ENCODE results near the gene RMDN3.

Gene RMDN3

GRCh38 chr15:40721701-40722100 is 33.4 kb downstream of the RMDN3 start:
- Mint-ChIP-seq H3K36me3 (ENCODE audit: low read depth) (peaks cover 35% of the 10 kb centered on the region), H3K27ac (no peak overlapping the region), H3K4me3 (no peak overlapping the region), H3K4me1 (ENCODE audit: low read depth) (peaks cover 6% of the 10 kb centered on the region), H3K27me3 (ENCODE audit: low read depth) (no peaks in the 10 kb centered on the region), H3K9me3 (no peaks in the 10 kb centered on the region)
- DNase-seq (ENCODE audit: low spot score): no peak

GRCh38 chr15:40716165-40716564 is 38.9 kb downstream of the RMDN3 start:
- Mint-ChIP-seq H3K27ac (no peak overlapping the region), H3K9me3 (no peaks in the 10 kb centered on the region), H3K27me3 (ENCODE audit: low read depth) (no peaks in the 10 kb centered on the region), H3K36me3 (ENCODE audit: low read depth) (peaks cover 44% of the 10 kb centered on the region), H3K4me1 (ENCODE audit: low read depth) (no peaks in the 10 kb centered on the region), H3K4me3 (no peak overlapping the region)
- no peak for DNase-seq (ENCODE audit: low spot score)

GRCh38 chr15:40714144-40714543 is 40.9 kb downstream of the RMDN3 start:
- Mint-ChIP-seq H3K9me3 (no peaks in the 10 kb centered on the region), H3K27ac (no peak overlapping the region), H3K36me3 (ENCODE audit: low read depth) (peaks cover 46% of the 10 kb centered on the region), H3K4me1 (ENCODE audit: low read depth) (no peaks in the 10 kb centered on the region), H3K4me3 (no peak overlapping the region), H3K27me3 (ENCODE audit: low read depth) (no peaks in the 10 kb centered on the region)
- no peak for DNase-seq (ENCODE audit: low spot score)

- no peak overlapping the region for H3K27ac Mint-ChIP-seq
Observed at GRCh38 chr15:40706121-40706520, 48.9 kb downstream of the RMDN3 start.

GRCh38 chr15:40702077-40702476 is 53.0 kb downstream of the RMDN3 start:
- DNase-seq (ENCODE audit: low spot score): no peak
- Mint-ChIP-seq H3K9me3 (no peaks in the 10 kb centered on the region), H3K27ac (no peak overlapping the region), H3K36me3 (ENCODE audit: low read depth) (peaks cover 55% of the 10 kb centered on the region), H3K4me1 (ENCODE audit: low read depth) (peaks cover 14% of the 10 kb centered on the region), H3K4me3 (no peak overlapping the region), H3K27me3 (ENCODE audit: low read depth) (no peaks in the 10 kb centered on the region)

More at GRCh38 chr15:40706121-40706520, 48.9 kb downstream of the RMDN3 start:
- Mint-ChIP-seq H3K9me3 (no peaks in the 10 kb centered on the region), H3K4me1 (ENCODE audit: low read depth) (no peaks in the 10 kb centered on the region), H3K27me3 (ENCODE audit: low read depth) (no peaks in the 10 kb centered on the region), H3K36me3 (ENCODE audit: low read depth) (peaks cover 47% of the 10 kb centered on the region), H3K4me3 (no peak overlapping the region)
- DNase-seq (ENCODE audit: low spot score): no peak

- H3K4me1 Mint-ChIP-seq (ENCODE audit: low read depth): peaks cover 28% of the 10 kb centered on the region
- H3K27me3 Mint-ChIP-seq (ENCODE audit: low read depth): no peaks in the 10 kb centered on the region
- no peak for DNase-seq (ENCODE audit: low spot score)
- peak overlapping the region; percentile 51 for H3K4me3 Mint-ChIP-seq
- no peaks in the 10 kb centered on the region for H3K9me3 Mint-ChIP-seq
- H3K27ac Mint-ChIP-seq: peak overlapping the region; percentile 57
- H3K36me3 Mint-ChIP-seq (ENCODE audit: low read depth): peaks cover 53% of the 10 kb centered on the region
Observed at GRCh38 chr15:40697916-40698315, 57.1 kb downstream of the RMDN3 start.

- H3K27ac Mint-ChIP-seq: peak overlapping the region; percentile 100
- no peak for DNase-seq (ENCODE audit: low spot score)
- H3K36me3 Mint-ChIP-seq (ENCODE audit: low read depth): peaks cover 44% of the 10 kb centered on the region
Observed at GRCh38 chr15:40696228-40696627, 58.8 kb downstream of the RMDN3 start.

GRCh38 chr15:40695469-40695890 is 59.6 kb downstream of the RMDN3 start:
- Mint-ChIP-seq H3K4me1 (ENCODE audit: low read depth) (peaks cover 30% of the 10 kb centered on the region), H3K9me3 (no peaks in the 10 kb centered on the region), H3K4me3 (peak overlapping the region; percentile 92), H3K36me3 (ENCODE audit: low read depth) (peaks cover 38% of the 10 kb centered on the region), H3K27me3 (ENCODE audit: low read depth) (no peaks in the 10 kb centered on the region), H3K27ac (peak overlapping the region; percentile 100)
- no peak for DNase-seq (ENCODE audit: low spot score)

More at GRCh38 chr15:40696228-40696627, 58.8 kb downstream of the RMDN3 start:
- peaks cover 30% of the 10 kb centered on the region for H3K4me1 Mint-ChIP-seq (ENCODE audit: low read depth)
- no peaks in the 10 kb centered on the region for H3K27me3 Mint-ChIP-seq (ENCODE audit: low read depth)
- peak overlapping the region; percentile 92 for H3K4me3 Mint-ChIP-seq
- H3K9me3 Mint-ChIP-seq: no peaks in the 10 kb centered on the region

- peak; percentile 93 for DNase-seq (ENCODE audit: low spot score)
- Mint-ChIP-seq H3K36me3 (ENCODE audit: low read depth) (peaks cover 32% of the 10 kb centered on the region), H3K4me1 (ENCODE audit: low read depth) (peaks cover 28% of the 10 kb centered on the region), H3K27ac (peak within 1 kb of the TSS; percentile 100), H3K27me3 (ENCODE audit: low read depth) (no peaks in the 10 kb centered on the region), H3K4me3 (peak within 1 kb of the TSS; percentile 92), H3K9me3 (no peaks in the 10 kb centered on the region)
Observed at GRCh38 chr15:40694688-40695468, 60.2 kb downstream of the RMDN3 start, which contains the start of gene RAD51. RAD51 (plus strand) TSS chr15:40695174; CDS start chr15:40698759, 3,585 bp downstream.

GRCh38 chr15:40693904-40694687 is 61.0 kb downstream of the RMDN3 start:
- DNase-seq (ENCODE audit: low spot score): no peak
- peaks cover 25% of the 10 kb centered on the region for H3K36me3 Mint-ChIP-seq (ENCODE audit: low read depth)
- H3K27me3 Mint-ChIP-seq (ENCODE audit: low read depth): no peaks in the 10 kb centered on the region
- H3K9me3 Mint-ChIP-seq: no peaks in the 10 kb centered on the region
- H3K27ac Mint-ChIP-seq: peak overlapping the region; percentile 100
- peak overlapping the region; percentile 92 for H3K4me3 Mint-ChIP-seq
- H3K4me1 Mint-ChIP-seq (ENCODE audit: low read depth): peaks cover 28% of the 10 kb centered on the region

GRCh38 chr15:40691737-40692136 is 63.3 kb downstream of the RMDN3 start:
- no peak for DNase-seq (ENCODE audit: low spot score)
- no peak overlapping the region for H3K4me3 Mint-ChIP-seq

GRCh38 chr15:40688932-40689799 is 65.9 kb downstream of the RMDN3 start:
- peaks cover 6% of the 10 kb centered on the region for H3K4me1 Mint-ChIP-seq (ENCODE audit: low read depth)
- no peak overlapping the region for H3K4me3 Mint-ChIP-seq
- peak overlapping the region; percentile 2 for H3K27ac Mint-ChIP-seq
- no peaks in the 10 kb centered on the region for H3K27me3 Mint-ChIP-seq (ENCODE audit: low read depth)
- DNase-seq (ENCODE audit: low spot score): no peak
- H3K36me3 Mint-ChIP-seq (ENCODE audit: low read depth): peaks cover 6% of the 10 kb centered on the region
- no peaks in the 10 kb centered on the region for H3K9me3 Mint-ChIP-seq

More at GRCh38 chr15:40691737-40692136, 63.3 kb downstream of the RMDN3 start:
- H3K4me1 Mint-ChIP-seq (ENCODE audit: low read depth): peaks cover 14% of the 10 kb centered on the region
- no peak overlapping the region for H3K27ac Mint-ChIP-seq
- H3K27me3 Mint-ChIP-seq (ENCODE audit: low read depth): no peaks in the 10 kb centered on the region
- H3K36me3 Mint-ChIP-seq (ENCODE audit: low read depth): peaks cover 15% of the 10 kb centered on the region
- H3K9me3 Mint-ChIP-seq: no peaks in the 10 kb centered on the region
